Calu3 (cell line): ENCODE data around the gene ABCA13. TPM values are rescaled to one million over a fixed set of nuclear protein-coding genes. Genes with fewer than 3 reads are reported as not detected.
A peak's percentile ranks its signal among the peaks of the same experiment; 100 is the strongest.

Source experiments
- BruUV-seq: library from RNA; stranded (reverse); fragments of 400-500 nt; replicated peaks from 2 replicates; lab custom pipeline; 2021; lab: Mats Ljungman, UMichigan
- CTCF ChIA-PET: fragments of 300-600 bp; sonication (Branson Sonifier 250); formaldehyde crosslinking; loops from one replicate; lab custom pipeline; 2022; ENCODE audit warnings: antibody characterized with exemption; lab: Charles Lee
- DNase-seq: peaks from one replicate; pipeline ENCODE4 v3.0.0; 2022
- H3K27ac Mint-ChIP-seq: one replicate; pipeline ENCODE4 v1.8.0; 2022; ENCODE audit warnings: mixed read lengths; ENCODE audit not compliant: unreplicated experiment
- H3K27me3 Mint-ChIP-seq: one replicate; pipeline ENCODE4 v1.8.0; 2022; ENCODE audit warnings: mixed read lengths; ENCODE audit not compliant: unreplicated experiment
- H3K36me3 Mint-ChIP-seq: one replicate; pipeline ENCODE4 v1.8.0; 2022; ENCODE audit warnings: mild to moderate bottlenecking, moderate library complexity, mixed read lengths; ENCODE audit not compliant: insufficient read depth, unreplicated experiment
- H3K4me1 Mint-ChIP-seq: one replicate; pipeline ENCODE4 v1.8.0; 2022; ENCODE audit warnings: mild to moderate bottlenecking, low read depth, mixed read lengths; ENCODE audit not compliant: unreplicated experiment
- H3K4me3 Mint-ChIP-seq: one replicate; pipeline ENCODE4 v1.8.0; 2022; ENCODE audit warnings: mild to moderate bottlenecking, low read depth, moderate library complexity, mixed read lengths; ENCODE audit not compliant: unreplicated experiment
- H3K9me3 Mint-ChIP-seq: one replicate; pipeline ENCODE4 v1.8.0; 2022; ENCODE audit warnings: low read depth, mixed read lengths; ENCODE audit not compliant: unreplicated experiment
- intact Hi-C: fragments of 100-400 bp; cut with micrococcal nuclease; formaldehyde crosslinking; loops from one replicate; pipeline ENCODE4 v1.10.0; 2022; ENCODE audit not compliant: unreplicated experiment
- total RNA-seq: library from RNA; stranded (reverse); gene quantifications from 2 replicates; pipeline ENCODE4 v1.2.3, GENCODE V29; 2022
- TF ChIP-seq, protein P1 (sequence below): fragments of 200-600 bp; IDR thresholded peaks from one replicate; pipeline ENCODE4 v1.8.0; 2022; ENCODE audit warnings: antibody characterized with exemption; ENCODE audit not compliant: unreplicated experiment

The ABCA13 gene
- total RNA-seq, 1 experiment from 2014 or later: 12.1 TPM

DNA sequence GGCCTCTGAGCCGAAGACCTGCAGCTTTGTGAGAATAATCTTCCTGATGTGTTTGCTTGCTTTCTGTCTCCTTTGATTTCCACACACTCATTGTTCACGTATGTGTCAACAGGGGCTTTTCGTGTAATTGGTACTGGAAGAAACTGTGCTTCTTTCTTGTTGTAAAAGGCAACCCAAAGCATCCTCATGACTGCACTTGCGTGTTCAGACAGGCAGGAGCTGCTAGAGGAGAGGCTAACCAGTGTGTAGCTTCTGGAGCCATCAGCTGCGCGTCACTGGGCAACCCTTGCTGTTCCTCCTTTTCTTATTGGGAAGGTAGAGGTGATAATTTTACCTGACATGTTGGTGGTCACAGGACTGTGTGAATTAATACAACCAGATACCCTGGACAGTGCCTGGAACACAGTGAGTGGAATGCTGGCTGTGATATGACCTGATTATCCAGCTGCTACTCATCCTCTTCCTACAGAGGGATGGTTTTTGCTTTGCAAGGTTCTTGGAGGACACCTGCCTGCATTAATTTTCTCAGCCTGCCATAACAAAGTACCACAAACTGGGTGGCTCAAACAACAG lies 213.0 kb downstream of the ABCA13 start:
- H3K36me3 Mint-ChIP-seq: no peaks in the 10 kb centered on the region

DNA sequence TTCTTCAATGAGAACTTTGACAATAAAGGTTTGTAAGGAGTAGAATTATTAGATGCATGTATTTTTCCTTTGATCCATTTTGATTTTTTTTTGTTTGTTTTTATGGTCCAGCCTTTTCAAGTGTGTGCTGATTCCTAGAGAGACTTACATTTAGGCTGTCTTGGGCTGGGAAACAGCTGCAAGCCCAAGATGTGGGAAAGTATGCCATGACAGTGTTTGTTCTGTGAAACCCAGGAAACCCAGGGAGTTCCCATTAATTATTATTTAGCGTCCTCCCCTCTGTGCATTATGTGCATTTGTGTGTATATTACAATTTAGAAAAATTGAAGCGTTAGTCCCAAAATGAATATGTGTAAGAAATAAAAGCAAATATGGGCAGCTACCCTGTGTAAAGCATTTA lies 216.7 kb downstream of the ABCA13 start:
- BruUV-seq: no TSS peak
- intact Hi-C loops: no loop called here
- H3K4me1 Mint-ChIP-seq: no peaks in the 10 kb centered on the region
- no peak overlapping the region for H3K4me3 Mint-ChIP-seq
- H3K36me3 Mint-ChIP-seq: no peaks in the 10 kb centered on the region
- no peak overlapping the region for H3K27ac Mint-ChIP-seq
- no peak for DNase-seq
- TF ChIP-seq, protein P1, sequence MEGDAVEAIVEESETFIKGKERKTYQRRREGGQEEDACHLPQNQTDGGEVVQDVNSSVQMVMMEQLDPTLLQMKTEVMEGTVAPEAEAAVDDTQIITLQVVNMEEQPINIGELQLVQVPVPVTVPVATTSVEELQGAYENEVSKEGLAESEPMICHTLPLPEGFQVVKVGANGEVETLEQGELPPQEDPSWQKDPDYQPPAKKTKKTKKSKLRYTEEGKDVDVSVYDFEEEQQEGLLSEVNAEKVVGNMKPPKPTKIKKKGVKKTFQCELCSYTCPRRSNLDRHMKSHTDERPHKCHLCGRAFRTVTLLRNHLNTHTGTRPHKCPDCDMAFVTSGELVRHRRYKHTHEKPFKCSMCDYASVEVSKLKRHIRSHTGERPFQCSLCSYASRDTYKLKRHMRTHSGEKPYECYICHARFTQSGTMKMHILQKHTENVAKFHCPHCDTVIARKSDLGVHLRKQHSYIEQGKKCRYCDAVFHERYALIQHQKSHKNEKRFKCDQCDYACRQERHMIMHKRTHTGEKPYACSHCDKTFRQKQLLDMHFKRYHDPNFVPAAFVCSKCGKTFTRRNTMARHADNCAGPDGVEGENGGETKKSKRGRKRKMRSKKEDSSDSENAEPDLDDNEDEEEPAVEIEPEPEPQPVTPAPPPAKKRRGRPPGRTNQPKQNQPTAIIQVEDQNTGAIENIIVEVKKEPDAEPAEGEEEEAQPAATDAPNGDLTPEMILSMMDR: no peak
- CTCF ChIA-PET: no interaction called here
- H3K27me3 Mint-ChIP-seq: no peaks in the 10 kb centered on the region
- H3K9me3 Mint-ChIP-seq: peaks cover 3% of the 10 kb centered on the region

More for the DNA sequence above, 213.0 kb downstream of the ABCA13 start:
- no peak overlapping the region for H3K27ac Mint-ChIP-seq
- no peak overlapping the region for H3K4me3 Mint-ChIP-seq
- H3K27me3 Mint-ChIP-seq: no peaks in the 10 kb centered on the region
- no peaks in the 10 kb centered on the region for H3K4me1 Mint-ChIP-seq
- intact Hi-C loops: no loop called here
- CTCF ChIA-PET: no interaction called here
- no peaks in the 10 kb centered on the region for H3K9me3 Mint-ChIP-seq
- DNase-seq: no peak
- TF ChIP-seq, protein P1: no peak
- no TSS peak for BruUV-seq

DNA sequence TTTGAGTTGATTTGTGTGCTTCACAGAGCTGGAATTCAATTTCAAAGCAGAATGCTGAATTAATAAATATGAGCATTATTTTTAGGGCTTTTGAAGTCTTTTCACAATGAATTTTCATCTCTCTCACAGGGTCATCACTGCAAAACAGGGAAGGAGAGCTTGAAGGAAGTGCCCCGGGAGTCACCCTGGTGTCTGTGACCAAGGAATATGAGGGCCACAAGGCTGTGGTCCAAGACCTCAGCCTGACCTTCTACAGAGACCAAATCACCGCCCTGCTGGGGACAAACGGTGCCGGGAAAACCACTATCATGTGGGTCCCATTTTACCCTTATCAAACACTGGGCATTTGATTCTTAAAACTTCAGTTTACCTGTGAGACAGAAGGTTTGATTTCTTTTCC lies 217.7 kb downstream of the ABCA13 start:
- DNase-seq: no peak
- no peaks in the 10 kb centered on the region for H3K4me1 Mint-ChIP-seq
- TF ChIP-seq, protein P1: no peak
- CTCF ChIA-PET: interaction anchor here (0.6 kb wide), 1 partner anchor 26 kb away, joined by 7 read pairs; no protein-coding TSS in a partner anchor
- peaks cover 5% of the 10 kb centered on the region for H3K9me3 Mint-ChIP-seq
- H3K27ac Mint-ChIP-seq: no peak overlapping the region
- no TSS peak for BruUV-seq
- no peak overlapping the region for H3K4me3 Mint-ChIP-seq
- no peaks in the 10 kb centered on the region for H3K27me3 Mint-ChIP-seq
- intact Hi-C loops: no loop called here
- no peaks in the 10 kb centered on the region for H3K36me3 Mint-ChIP-seq

GRCh38 chr7:48389977-48390376 lies 218.7 kb downstream of the ABCA13 start:
- no TSS peak for BruUV-seq
- no peaks in the 10 kb centered on the region for H3K27me3 Mint-ChIP-seq
- peak; percentile 12 for DNase-seq
- intact Hi-C loops: no loop called here
- peaks cover 9% of the 10 kb centered on the region for H3K9me3 Mint-ChIP-seq
- H3K27ac Mint-ChIP-seq: peak overlapping the region; percentile 10
- H3K4me3 Mint-ChIP-seq: no peak overlapping the region
- H3K36me3 Mint-ChIP-seq: no peaks in the 10 kb centered on the region
- TF ChIP-seq, protein P1: no peak
- CTCF ChIA-PET: interaction anchor here (0.6 kb wide), 1 partner anchor 25 kb away, joined by 4 read pairs; no protein-coding TSS in a partner anchor
- H3K4me1 Mint-ChIP-seq: no peaks in the 10 kb centered on the region
